GM23338 (cell line): ENCODE results near the gene EPS8L1. TPM values are rescaled to one million over a fixed set of nuclear protein-coding genes. Genes with fewer than 3 reads are reported as not detected.

ENCODE experiments used
- ATAC-seq: fragments of 200-7000 bp; cut with Tn5 transposase; 3 replicates; pipeline ENCODE4 v1.9.1; 2020
- DNase-seq: peaks from one replicate; pipeline ENCODE4 v3.0.0-alpha.2; 2015; ENCODE audit warnings: low spot score
- H2AFZ ChIP-seq: fragments of 200-600 bp; sonication (generic); 2 replicates; pipeline ENCODE4 v1.8.0; 2016; ENCODE audit warnings: antibody characterized with exemption, mild to moderate bottlenecking, moderate library complexity
- H3F3A ChIP-seq: fragments of 200-600 bp; sonication (generic); replicated peaks from 2 replicates; pipeline ENCODE4 v1.8.0; 2017; ENCODE audit warnings: antibody characterized with exemption, mixed run types, low read depth
- H3K27ac ChIP-seq: fragments of 200-600 bp; sonication (generic); 2 replicates; pipeline ENCODE4 v1.6.1; 2016; ENCODE audit warnings: low read depth
- H3K27me3 ChIP-seq: fragments of 200-600 bp; sonication (generic); 2 replicates; pipeline ENCODE4 v1.8.0; 2016; ENCODE audit warnings: mild to moderate bottlenecking, mixed run types, moderate library complexity; ENCODE audit not compliant: insufficient read depth
- H3K36me3 ChIP-seq: fragments of 200-600 bp; sonication (generic); 2 replicates; pipeline ENCODE4 v1.8.0; 2016; ENCODE audit warnings: mild to moderate bottlenecking; ENCODE audit not compliant: insufficient read depth
- H3K4me1 ChIP-seq: fragments of 200-600 bp; sonication (generic); 2 replicates; pipeline ENCODE4 v1.8.0; 2016; ENCODE audit warnings: mild to moderate bottlenecking, moderate library complexity; ENCODE audit not compliant: insufficient read depth
- H3K4me2 ChIP-seq: fragments of 200-600 bp; sonication (generic); 2 replicates; pipeline ENCODE4 v1.7.1; 2017; ENCODE audit warnings: mixed run types
- H3K4me3 ChIP-seq: fragments of 200-600 bp; sonication (generic); 2 replicates; pipeline ENCODE4 v1.6.1; 2016; ENCODE audit warnings: mixed run types
- H3K79me2 ChIP-seq: fragments of 200-600 bp; sonication (generic); replicated peaks from 2 replicates; pipeline ENCODE4 v1.8.0; 2017; ENCODE audit warnings: mild to moderate bottlenecking; ENCODE audit not compliant: insufficient read depth
- H3K9me2 ChIP-seq: fragments of 200-600 bp; sonication (generic); 2 replicates; pipeline ENCODE4 v1.8.0; 2017; ENCODE audit not compliant: insufficient read depth
- H4K20me1 ChIP-seq: fragments of 200-600 bp; sonication (generic); replicated peaks from 2 replicates; pipeline ENCODE4 v1.8.0; 2017; ENCODE audit warnings: mild to moderate bottlenecking; ENCODE audit not compliant: insufficient read depth
- H3K27ac Mint-ChIP-seq: 2 replicates; pipeline ENCODE4 v1.8.0; 2020; ENCODE audit warnings: inconsistent platforms, mild to moderate bottlenecking, moderate library complexity, mixed read lengths
- H3K27me3 Mint-ChIP-seq: 3 replicates; pipeline ENCODE4 v1.8.0; 2022; ENCODE audit warnings: low read depth, mild to moderate bottlenecking, moderate library complexity, mixed read lengths, inconsistent platforms; ENCODE audit not compliant: insufficient read depth, poor library complexity
- H3K36me3 Mint-ChIP-seq: 3 replicates; pipeline ENCODE4 v1.8.0; 2021; ENCODE audit warnings: low read depth, mild to moderate bottlenecking, inconsistent platforms, moderate library complexity, mixed read lengths
- H3K4me1 Mint-ChIP-seq: 3 replicates; pipeline ENCODE4 v1.8.0; 2020; ENCODE audit warnings: mild to moderate bottlenecking, inconsistent platforms, mixed read lengths
- H3K4me3 Mint-ChIP-seq: 3 replicates; pipeline ENCODE4 v1.8.0; 2021; ENCODE audit warnings: moderate library complexity, mild to moderate bottlenecking, inconsistent platforms, mixed read lengths
- H3K9me3 Mint-ChIP-seq: 3 replicates; pipeline ENCODE4 v1.8.0; 2020; ENCODE audit warnings: moderate library complexity, mild to moderate bottlenecking, inconsistent platforms, mixed read lengths
- CREB1 ChIP-seq: fragments of 250-450 bp; sonication (Bioruptor Pico); IDR thresholded peaks from 2 replicates; pipeline ENCODE4 v1.5.0; 2020; ENCODE audit warnings: low read depth, mild to moderate bottlenecking, moderate library complexity
- EZH2phosphoT487 ChIP-seq: fragments of 200-600 bp; sonication (generic); IDR thresholded peaks from one replicate; pipeline ENCODE4 v1.8.1; 2018; ENCODE audit warnings: antibody characterized with exemption; ENCODE audit not compliant: unreplicated experiment
- NANOG ChIP-seq: IDR thresholded peaks from 2 replicates; pipeline ENCODE4 v1.6.1; 2016; ENCODE audit warnings: antibody characterized with exemption, borderline replicate concordance
- polyA plus RNA-seq: library from polyadenylated mRNA; unstranded; fragments of >200 nt; fragmentation: Nextera tagmentation; extraction: Ambion mirVana; gene quantifications from 2 replicates; pipeline ENCODE4 v1.2.1, GENCODE V29; 2016
- total RNA-seq: library from RNA; depleted of rRNA; stranded (reverse); fragments of >200 nt; shearing (Covaris generic); gene quantifications from 2 replicates; pipeline ENCODE4 v1.2.3, GENCODE V29; 2014
- TF ChIP-seq, protein P1 (sequence below): IDR thresholded peaks from one replicate; pipeline ENCODE4 v1.6.1; 2018; ENCODE audit warnings: antibody characterized with exemption; ENCODE audit not compliant: unreplicated experiment
- TF ChIP-seq, protein P2 (sequence below): IDR thresholded peaks from 2 replicates; pipeline ENCODE4 v1.6.1; 2016; ENCODE audit warnings: antibody characterized with exemption
- TF ChIP-seq, protein P3 (sequence below), 2 experiments: fragments of 200-600 bp in 1 of 2; sonication (generic) in 1 of 2; conservative IDR thresholded peaks; 2 replicates each; pipeline versions ENCODE4 v1.5.1 to v1.6.1; 2016 to 2017; ENCODE audit warnings: antibody characterized with exemption in 2 of 2, low read depth in 2 of 2, mild to moderate bottlenecking in 2 of 2, moderate library complexity in 1 of 2

EPS8L1 gene
- total and polyA plus RNA-seq, 2 experiments from 2014 or later, result 47.5 to 51.2 TPM

DNA sequence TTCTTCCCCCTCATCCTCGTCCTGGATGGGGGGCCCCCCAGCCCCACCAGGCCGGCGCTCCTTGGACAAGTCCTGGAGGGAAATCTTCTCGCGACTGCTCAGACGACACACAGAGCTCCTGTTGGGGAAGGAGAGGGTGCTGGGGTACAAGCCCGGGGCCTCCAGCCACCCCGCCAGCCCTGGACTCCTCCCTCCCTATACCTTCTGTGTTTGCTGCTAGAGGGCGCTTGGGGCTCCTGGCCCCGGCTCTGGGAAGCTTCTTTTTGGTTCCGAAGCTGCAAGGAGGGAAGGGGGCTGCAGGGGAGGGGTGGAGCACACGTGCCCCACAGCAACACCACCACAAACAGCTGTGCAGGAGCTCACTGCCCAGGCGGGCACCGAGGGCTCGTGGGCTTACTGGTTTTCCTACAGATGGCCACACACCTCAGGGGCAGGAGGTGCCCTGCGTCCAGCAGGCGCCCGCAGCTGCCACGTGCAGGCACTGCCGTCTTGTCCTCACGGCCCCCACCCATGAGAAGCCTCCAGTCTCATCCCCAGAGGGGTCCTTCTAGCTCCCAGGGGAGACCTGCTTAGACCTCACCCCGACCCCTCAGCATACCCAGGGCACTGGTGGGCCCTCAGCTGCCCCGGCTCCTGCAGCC is 20.5 kb downstream of the EPS8L1 start (continued):
- TF ChIP-seq, protein P1, sequence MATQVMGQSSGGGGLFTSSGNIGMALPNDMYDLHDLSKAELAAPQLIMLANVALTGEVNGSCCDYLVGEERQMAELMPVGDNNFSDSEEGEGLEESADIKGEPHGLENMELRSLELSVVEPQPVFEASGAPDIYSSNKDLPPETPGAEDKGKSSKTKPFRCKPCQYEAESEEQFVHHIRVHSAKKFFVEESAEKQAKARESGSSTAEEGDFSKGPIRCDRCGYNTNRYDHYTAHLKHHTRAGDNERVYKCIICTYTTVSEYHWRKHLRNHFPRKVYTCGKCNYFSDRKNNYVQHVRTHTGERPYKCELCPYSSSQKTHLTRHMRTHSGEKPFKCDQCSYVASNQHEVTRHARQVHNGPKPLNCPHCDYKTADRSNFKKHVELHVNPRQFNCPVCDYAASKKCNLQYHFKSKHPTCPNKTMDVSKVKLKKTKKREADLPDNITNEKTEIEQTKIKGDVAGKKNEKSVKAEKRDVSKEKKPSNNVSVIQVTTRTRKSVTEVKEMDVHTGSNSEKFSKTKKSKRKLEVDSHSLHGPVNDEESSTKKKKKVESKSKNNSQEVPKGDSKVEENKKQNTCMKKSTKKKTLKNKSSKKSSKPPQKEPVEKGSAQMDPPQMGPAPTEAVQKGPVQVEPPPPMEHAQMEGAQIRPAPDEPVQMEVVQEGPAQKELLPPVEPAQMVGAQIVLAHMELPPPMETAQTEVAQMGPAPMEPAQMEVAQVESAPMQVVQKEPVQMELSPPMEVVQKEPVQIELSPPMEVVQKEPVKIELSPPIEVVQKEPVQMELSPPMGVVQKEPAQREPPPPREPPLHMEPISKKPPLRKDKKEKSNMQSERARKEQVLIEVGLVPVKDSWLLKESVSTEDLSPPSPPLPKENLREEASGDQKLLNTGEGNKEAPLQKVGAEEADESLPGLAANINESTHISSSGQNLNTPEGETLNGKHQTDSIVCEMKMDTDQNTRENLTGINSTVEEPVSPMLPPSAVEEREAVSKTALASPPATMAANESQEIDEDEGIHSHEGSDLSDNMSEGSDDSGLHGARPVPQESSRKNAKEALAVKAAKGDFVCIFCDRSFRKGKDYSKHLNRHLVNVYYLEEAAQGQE, result no peak

DNA sequence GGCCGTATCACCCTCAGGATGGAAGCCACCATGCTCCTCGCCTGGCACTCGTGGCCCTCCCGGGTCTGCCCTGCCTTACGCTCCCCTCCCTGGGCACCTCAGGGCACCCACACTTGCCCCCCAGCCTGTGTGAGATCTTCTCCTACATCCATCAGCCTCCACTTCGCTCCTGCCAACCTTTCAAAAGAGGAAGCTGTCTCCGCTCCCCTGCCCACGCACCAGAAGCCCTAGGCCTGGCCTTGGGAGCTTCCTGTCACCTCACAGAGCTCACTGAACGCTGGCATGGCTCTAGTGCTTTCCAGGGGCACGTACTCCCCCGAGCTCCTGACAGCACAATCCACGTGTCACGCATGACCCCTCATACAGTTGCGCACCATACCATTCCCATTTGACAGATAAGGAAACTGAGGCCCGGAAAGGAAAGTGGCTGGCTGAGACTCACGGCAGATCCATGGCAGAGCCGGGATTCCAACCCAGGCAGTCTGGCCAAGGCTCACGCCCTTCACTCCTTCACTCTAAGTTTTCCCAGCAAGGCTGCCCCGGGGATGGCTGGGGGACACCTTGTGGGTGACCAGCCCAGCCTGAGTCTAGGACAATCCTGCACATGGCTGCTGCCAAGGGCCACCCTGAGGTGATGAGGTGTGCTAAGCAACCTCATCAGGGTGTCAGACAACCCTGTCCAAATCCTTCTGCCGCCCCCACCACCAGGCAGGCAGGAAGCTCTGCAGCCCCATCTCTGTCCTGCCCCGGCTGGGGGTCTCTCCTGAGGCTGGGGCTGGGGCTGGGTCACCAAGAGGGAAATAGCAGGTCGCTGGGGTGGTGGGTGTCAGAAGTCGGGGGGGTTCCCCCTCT is 22.4 kb downstream of the EPS8L1 start:
- H4K20me1 ChIP-seq, result peaks cover 3% of the 10 kb centered on the region; the same call in 1 of the 2 replicates
- H2AFZ ChIP-seq, result no peak overlapping the region
- peaks cover 19% of the 10 kb centered on the region for H3K4me1 Mint-ChIP-seq
- peaks cover 14% of the 10 kb centered on the region for H3K4me1 ChIP-seq
- peaks cover 16% of the 10 kb centered on the region for H3K27me3 Mint-ChIP-seq
- DNase-seq, result no peak
- H3K9me2 ChIP-seq, result no peaks in the 10 kb centered on the region
- H3K27ac Mint-ChIP-seq, result no peak overlapping the region
- no peaks in the 10 kb centered on the region for H3K9me3 Mint-ChIP-seq
- no peak overlapping the region for H3K4me3 ChIP-seq
- H3K36me3 Mint-ChIP-seq, result peaks cover 14% of the 10 kb centered on the region
- H3K27ac ChIP-seq, result no peak overlapping the region
- H3K79me2 ChIP-seq, result no peaks in the 10 kb centered on the region
- no peak for ATAC-seq
- peaks cover 8% of the 10 kb centered on the region; the same call in 1 of the 2 replicates for H3F3A ChIP-seq
- H3K4me2 ChIP-seq, result no peak overlapping the region
- no peaks in the 10 kb centered on the region for H3K27me3 ChIP-seq
- H3K36me3 ChIP-seq, result peaks cover 1% of the 10 kb centered on the region
- no peak overlapping the region for H3K4me3 Mint-ChIP-seq
- no peak for TF ChIP-seq NANOG
- TF ChIP-seq, protein P2, sequence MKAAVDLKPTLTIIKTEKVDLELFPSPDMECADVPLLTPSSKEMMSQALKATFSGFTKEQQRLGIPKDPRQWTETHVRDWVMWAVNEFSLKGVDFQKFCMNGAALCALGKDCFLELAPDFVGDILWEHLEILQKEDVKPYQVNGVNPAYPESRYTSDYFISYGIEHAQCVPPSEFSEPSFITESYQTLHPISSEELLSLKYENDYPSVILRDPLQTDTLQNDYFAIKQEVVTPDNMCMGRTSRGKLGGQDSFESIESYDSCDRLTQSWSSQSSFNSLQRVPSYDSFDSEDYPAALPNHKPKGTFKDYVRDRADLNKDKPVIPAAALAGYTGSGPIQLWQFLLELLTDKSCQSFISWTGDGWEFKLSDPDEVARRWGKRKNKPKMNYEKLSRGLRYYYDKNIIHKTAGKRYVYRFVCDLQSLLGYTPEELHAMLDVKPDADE, result no peak
- TF ChIP-seq, protein P1, result no peak
- TF ChIP-seq, protein P3, sequence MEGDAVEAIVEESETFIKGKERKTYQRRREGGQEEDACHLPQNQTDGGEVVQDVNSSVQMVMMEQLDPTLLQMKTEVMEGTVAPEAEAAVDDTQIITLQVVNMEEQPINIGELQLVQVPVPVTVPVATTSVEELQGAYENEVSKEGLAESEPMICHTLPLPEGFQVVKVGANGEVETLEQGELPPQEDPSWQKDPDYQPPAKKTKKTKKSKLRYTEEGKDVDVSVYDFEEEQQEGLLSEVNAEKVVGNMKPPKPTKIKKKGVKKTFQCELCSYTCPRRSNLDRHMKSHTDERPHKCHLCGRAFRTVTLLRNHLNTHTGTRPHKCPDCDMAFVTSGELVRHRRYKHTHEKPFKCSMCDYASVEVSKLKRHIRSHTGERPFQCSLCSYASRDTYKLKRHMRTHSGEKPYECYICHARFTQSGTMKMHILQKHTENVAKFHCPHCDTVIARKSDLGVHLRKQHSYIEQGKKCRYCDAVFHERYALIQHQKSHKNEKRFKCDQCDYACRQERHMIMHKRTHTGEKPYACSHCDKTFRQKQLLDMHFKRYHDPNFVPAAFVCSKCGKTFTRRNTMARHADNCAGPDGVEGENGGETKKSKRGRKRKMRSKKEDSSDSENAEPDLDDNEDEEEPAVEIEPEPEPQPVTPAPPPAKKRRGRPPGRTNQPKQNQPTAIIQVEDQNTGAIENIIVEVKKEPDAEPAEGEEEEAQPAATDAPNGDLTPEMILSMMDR (conservative IDR thresholded peaks at IDR 0.05; ENCODE audit: low read depth in 2 of 2), result no peak
- TF ChIP-seq CREB1 (CRISPR knock-in tag), result no peak
- no peak for TF ChIP-seq EZH2phosphoT487
